NCI-H2107 treated with DMSO at 0.1 percent for 48 hours (cell line): ENCODE measurements around the gene TOM1L1.

Experiments
- DNase-seq: peaks from one replicate; lab custom pipeline; 2025; ENCODE audit not compliant: unreplicated experiment; lab: John Stamatoyannopoulos, UW

TOM1L1 gene

DNA sequence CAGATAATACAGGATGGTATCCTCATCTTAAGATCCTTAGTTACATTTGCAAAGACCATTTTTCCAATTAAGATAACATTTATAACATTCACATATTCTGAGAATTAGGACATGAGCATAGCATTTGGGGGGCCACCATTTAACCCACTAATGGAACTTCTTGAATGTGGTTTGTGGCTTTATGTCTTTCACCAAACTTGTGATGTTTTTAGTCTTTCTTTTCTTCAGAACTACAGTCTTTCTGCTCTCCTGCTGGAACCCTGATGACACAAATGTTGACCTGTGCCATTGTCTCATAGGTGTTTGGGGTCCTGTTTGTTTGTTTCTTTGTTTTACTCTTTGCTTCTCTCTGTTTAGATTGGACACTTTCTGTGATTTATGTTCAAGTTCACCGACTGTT is 44.6 kb downstream of the TOM1L1 start:
- no peak for DNase-seq

- no peak for DNase-seq
Observed at GRCh38 chr17:54945671-54946070, 45.0 kb downstream of the TOM1L1 start.

DNA sequence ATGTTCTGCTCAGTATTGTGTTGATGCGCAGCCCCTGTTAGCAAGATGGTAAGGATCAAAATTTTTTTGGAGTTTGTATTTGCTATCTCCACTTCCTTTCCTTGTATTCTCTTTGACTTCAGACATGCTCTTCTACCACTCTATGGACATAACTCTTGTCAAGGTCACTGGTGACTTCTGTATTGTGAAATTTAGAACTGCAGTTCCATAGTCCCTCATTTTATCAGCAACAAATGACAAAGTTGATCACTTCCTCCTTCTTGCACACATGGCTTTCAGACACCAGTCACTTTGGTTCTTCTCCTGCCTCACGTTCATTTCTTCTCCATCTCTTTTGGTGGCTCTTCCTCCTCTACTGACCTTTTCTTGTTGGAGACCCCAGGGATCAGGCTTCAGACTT is 46.7 kb downstream of the TOM1L1 start:
- no peak for DNase-seq

- DNase-seq = no peak
Observed at GRCh38 chr17:54948380-54948779, 47.7 kb downstream of the TOM1L1 start.

- DNase-seq = no peak
Observed at GRCh38 chr17:54950116-54950515, 49.5 kb downstream of the TOM1L1 start.

DNA sequence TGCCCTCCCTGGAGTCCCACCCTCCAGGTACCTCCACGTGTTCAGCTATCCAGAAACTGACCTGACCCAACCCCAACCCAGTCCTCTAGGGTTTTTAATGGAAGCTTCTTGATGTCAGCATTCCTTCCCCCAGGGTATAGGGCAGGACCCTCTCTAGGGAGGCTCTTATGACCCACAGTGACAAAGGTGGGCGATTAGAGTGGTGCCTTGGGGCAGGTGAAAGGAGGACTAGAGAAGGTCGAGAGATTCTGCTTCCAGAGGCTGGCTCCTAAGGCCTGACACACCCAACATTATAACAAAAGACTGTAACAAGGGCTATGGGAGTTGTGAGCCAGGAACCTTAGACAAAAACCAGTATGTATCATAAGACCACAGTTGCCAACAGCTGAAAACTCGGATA is 50.6 kb downstream of the TOM1L1 start:
- DNase-seq = no peak

- peak; percentile 35 for DNase-seq
Observed at GRCh38 chr17:54956791-54957190, 56.1 kb downstream of the TOM1L1 start.

GRCh38 chr17:54967621-54968261 is 67.1 kb downstream of the TOM1L1 start:
- peak; percentile 19 for DNase-seq

- DNase-seq = peak; percentile 92
Observed at GRCh38 chr17:54968262-54968987, 67.8 kb downstream of the TOM1L1 start, which contains the start of the genes COX11 and STXBP4. Gene COX11 (minus strand): TSS chr17:54968654. CDS start chr17:54968646, 8 bp downstream. Gene STXBP4 (plus strand): TSS chr17:54968765. CDS start chr17:54986220, 17,455 bp downstream.

- DNase-seq = peak; percentile 41
Observed at GRCh38 chr17:54968988-54969332, 68.3 kb downstream of the TOM1L1 start.

- no peak for DNase-seq
Observed at GRCh38 chr17:54969658-54970572, 69.3 kb downstream of the TOM1L1 start.

- no peak for DNase-seq
Observed at GRCh38 chr17:54971147-54971546, 70.5 kb downstream of the TOM1L1 start.

DNA sequence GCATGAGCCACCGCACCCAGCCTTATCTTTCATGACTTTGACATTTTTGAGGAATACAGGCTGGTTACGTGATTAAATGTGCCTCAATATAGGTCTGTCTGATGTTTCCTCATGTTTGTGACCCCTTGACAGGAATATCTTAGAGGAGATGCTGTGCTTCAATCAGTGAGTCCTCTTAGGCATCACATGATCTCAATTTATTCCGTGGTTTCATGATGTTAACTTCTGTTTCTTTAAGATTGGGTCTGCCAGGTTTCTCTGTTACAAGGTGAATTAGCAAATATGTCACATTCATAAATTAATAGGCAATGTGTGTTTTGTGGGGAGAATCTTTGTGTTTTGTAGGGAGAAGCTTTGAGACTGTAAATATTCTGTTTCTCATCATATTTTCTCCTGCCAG is 71.2 kb downstream of the TOM1L1 start:
- no peak for DNase-seq

DNA sequence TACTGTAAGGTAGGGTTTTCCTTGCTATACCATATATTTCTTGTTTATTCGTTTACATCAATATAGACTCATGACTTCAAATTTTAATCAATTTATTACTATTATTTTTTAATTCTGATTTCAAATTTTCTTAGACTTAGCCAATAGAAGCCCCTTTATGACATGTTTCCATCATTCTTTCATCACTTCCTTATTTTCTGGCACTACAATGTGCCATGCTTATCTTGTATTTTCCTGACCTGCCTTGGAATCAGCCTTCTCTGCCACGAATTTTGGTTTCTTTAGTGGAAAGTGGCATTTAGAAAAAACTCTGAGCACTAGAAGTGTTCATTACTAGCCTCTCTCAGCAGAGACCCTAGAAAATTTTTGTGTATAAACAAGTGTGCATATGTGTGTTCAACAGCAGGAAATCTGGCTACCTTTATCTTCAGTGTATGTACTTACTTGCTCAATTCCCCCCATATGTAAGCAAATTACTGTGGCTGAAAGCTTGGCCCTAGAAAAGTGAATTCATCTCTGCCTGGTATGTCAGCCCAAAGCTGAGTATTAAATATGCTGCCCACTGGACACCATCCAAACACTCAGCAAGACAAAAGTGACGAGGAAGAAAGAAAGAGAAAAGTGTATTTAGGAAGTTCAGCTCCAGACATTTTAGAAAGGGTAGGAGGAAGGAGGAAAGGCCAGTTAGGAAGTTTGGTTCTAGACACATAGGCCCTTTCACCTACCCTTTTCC is 71.9 kb downstream of the TOM1L1 start:
- no peak for DNase-seq

DNA sequence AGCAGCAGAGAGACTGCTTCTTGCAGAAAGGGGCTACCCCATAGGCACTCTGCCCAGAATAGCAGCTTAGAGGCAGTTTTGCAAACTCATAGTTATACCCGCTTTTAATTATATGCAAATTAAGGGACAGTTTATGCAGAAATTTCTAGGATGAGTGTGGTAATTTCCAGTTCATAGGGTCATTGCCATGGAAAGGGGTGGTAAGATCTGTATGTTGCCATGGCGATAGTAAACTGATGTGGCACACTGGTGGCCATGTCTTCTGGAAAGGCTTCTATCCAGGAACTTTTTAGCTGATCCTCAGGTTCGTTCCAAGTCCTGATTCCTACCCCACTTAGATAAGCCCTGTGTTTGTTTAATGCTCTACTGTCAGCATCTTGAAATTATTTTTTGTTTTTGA is 74.1 kb downstream of the TOM1L1 start:
- DNase-seq = no peak

DNA sequence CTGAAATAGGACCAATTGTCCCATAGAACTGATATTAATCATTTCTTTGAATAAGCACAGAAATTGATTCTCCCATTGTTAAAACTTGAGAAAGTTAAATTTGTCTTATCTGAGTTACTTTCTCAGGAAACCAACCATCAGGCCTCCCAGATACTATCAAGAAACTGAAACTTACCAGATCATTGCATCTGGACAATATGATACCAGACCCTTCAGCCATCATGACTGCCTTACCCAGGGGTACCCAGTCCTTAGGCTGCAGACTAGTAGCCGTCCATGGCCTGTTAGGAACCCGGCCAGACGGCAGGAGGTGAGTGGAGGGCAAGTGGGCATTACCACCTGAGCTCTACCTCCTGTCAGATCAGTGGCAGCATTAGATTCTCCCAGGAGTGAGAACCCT is 75.7 kb downstream of the TOM1L1 start:
- no peak for DNase-seq

DNA sequence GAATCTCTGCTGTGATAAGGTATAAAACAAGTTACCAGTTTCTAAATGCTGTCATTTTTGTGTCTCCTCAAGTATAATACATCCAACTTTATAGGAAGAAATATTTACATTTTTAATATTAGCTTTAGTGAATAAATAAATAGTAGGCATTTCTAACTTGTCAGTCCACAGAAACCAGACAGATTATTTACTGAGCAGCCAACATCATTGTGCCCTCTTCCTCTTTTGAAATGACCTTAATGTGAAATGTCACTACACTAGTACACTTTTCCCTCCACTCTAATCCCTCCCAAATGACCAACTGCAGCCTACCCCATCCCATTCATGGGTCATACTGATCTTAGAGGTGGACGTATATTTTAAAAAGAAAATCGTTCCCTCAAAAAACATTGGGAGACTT is 77.1 kb downstream of the TOM1L1 start:
- no peak for DNase-seq

- DNase-seq = no peak
Observed at GRCh38 chr17:54979657-54980056, 79.0 kb downstream of the TOM1L1 start.

DNA sequence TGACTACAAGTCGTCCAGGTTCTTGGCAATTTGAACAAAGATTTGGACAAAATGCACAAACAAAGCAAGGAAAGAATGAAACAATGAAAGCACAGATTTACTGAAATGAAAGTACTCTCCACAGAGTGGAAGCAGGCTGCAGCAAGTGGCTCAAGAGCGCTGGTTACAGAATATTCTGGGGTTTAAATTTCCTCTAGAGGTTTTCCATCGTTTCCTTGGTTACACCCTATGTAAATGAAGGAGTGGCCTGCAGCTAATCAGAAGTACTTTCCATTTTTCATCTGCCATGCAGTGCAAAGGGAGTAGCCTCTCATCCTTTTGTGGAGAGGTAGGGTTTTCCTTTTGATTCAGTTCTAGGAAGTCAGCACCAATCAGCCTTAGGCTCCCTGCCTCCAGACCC is 79.7 kb downstream of the TOM1L1 start:
- DNase-seq = no peak

DNA sequence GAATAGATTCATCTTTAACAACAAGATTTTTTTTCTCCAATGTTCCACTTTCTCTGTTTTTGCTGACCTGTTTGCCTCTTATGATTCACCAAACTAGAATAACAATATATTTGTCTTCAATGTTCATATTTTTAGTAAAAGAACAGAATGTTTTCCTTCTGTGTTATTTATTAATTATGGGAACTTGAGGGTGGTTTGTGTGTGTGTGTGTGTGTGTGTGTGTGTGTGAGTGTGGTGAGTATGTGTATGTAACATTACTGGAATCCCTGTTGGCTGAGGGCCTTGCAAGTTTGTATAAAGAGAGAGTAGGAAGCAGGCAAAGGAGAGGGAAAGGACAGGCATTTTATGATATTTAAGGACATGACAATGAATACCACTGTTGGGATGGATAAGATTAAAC is 81.7 kb downstream of the TOM1L1 start:
- DNase-seq = no peak

DNA sequence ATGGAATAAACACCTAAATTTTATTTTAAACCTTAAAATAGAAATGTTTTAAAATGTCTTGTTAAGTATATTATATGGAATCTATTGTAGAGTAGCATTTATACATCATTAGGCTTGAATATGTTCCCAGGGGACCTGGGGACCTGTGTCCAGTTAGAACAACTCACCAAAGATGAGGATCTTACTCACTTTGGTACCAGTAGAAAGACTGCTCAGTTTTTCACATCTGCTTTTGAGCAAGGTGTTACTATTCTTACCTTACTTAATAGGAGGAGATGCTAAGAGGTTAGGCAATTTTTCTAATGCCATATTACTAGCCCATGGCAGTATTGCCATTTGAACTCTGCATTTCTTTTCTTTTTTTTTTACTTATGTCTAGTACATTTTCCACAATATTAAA is 82.6 kb downstream of the TOM1L1 start:
- DNase-seq = no peak
